ENCODE results near the gene LYPD6B. TPM values are rescaled to one million over a fixed set of nuclear protein-coding genes. Genes with fewer than 3 reads are reported as not detected.

Gene LYPD6B
- total RNA-seq, 1 experiment from 2014 or later, result 2.0 TPM

GRCh38 chr2:149175956-149176355, 137.5 kb downstream of the LYPD6B start:
- H3K36me3 Mint-ChIP-seq (ENCODE audit: insufficient read depth in 1 of 3, low read depth in 3 of 3), result no peaks in the 10 kb centered on the region; a peak in 1 of 7 replicates

More at GRCh38 chr2:149175956-149176355, 137.5 kb downstream of the LYPD6B start:
- Histone ChIP-seq H3K4me2 (ENCODE audit: insufficient read depth, insufficient read length, low read length) (no peak overlapping the region), H4K8ac (replicated peaks; ENCODE audit: insufficient read length, low read depth, low read length) (no peak overlapping the region), H4K91ac (ENCODE audit: insufficient read length, low read depth, low read length) (no peak overlapping the region), H2AK5ac (ENCODE audit: insufficient read length, low read length) (no peak overlapping the region), H3K4me1 (ENCODE audit: insufficient read depth, low read length) (no peaks in the 10 kb centered on the region), H3K4ac (ENCODE audit: low read depth, low read length) (no peak overlapping the region), H3K79me2 (ENCODE audit: insufficient read depth, low read length) (no peaks in the 10 kb centered on the region), H2BK120ac (ENCODE audit: low read depth, low read length, poor library complexity, severe bottlenecking) (no peak overlapping the region), H2BK5ac (ENCODE audit: insufficient read length, low read length) (no peak overlapping the region), H3K23me2 (ENCODE audit: insufficient read length, low read depth, low read length, poor library complexity, severe bottlenecking) (no peaks in the 10 kb centered on the region), H2AFZ (ENCODE audit: low read length) (no peak overlapping the region), H3K9ac (ENCODE audit: extremely low read depth, insufficient read length, low read length) (no peak overlapping the region), H3K79me1 (ENCODE audit: insufficient read depth, low read depth, low read length, poor library complexity, severe bottlenecking) (no peaks in the 10 kb centered on the region), H3K27me3 (ENCODE audit: insufficient read depth, low read length) (no peaks in the 10 kb centered on the region), H4K5ac (ENCODE audit: insufficient read length, low read depth, low read length) (no peak overlapping the region), H3K14ac (ENCODE audit: insufficient read depth, low read length) (no peak overlapping the region), H2BK20ac (ENCODE audit: low read depth, low read length, poor library complexity, severe bottlenecking) (no peak overlapping the region), H3K9me3 (ENCODE audit: control insufficient read depth, low read depth, low read length) (no peaks in the 10 kb centered on the region), H3K18ac (ENCODE audit: insufficient read length, low read depth, low read length) (no peak overlapping the region), H4K20me1 (ENCODE audit: control insufficient read depth, insufficient read depth, insufficient read length) (no peaks in the 10 kb centered on the region), H3K56ac (ENCODE audit: insufficient read length, low read depth, low read length) (no peak overlapping the region), H2BK12ac (ENCODE audit: insufficient read length, low read depth, low read length) (no peak overlapping the region), H3K27ac (ENCODE audit: insufficient read length, low read depth, low read length) (no peak overlapping the region), H3T11ph (ENCODE audit: low read length) (no peak overlapping the region), H2BK15ac (ENCODE audit: low read depth, low read length) (no peak overlapping the region), H3K23ac (ENCODE audit: insufficient read length, low read depth, low read length) (no peak overlapping the region)
- Mint-ChIP-seq H3K9me3 (peaks cover 0 to 3% of the 10 kb centered on the region in 2 experiments; a peak in 2 of 5 replicates), H3K4me1 (peaks cover 5 to 8% of the 10 kb centered on the region in 2 experiments; a peak in 3 of 4 replicates), H3K27me3 (ENCODE audit: low read depth) (no peaks in the 10 kb centered on the region), H3K27ac (no peak overlapping the region), H3K4me3 (no peak overlapping the region)
- WGBS (ENCODE audit: extremely low coverage, insufficient read length, low lambda C conversion rate), result no CpG with 5 or more reads among the region's 2 CpGs
- DNase-seq, result no peak
- TF ChIP-seq CTCF (conservative IDR thresholded peaks at IDR 0.05), result no peak

All from H9 (cell line).